GM23338 (cell line): ENCODE measurements around the gene PRCC.

Source experiments
- EZH2 ChIP-seq: fragments of 200-600 bp; sonication (generic); IDR thresholded peaks from one replicate; pipeline ENCODE4 v1.8.0; 2017; ENCODE audit warnings: antibody characterized with exemption, mild to moderate bottlenecking, low read depth; ENCODE audit not compliant: unreplicated experiment
- EZH2phosphoT487 ChIP-seq: fragments of 200-600 bp; sonication (generic); IDR thresholded peaks from one replicate; pipeline ENCODE4 v1.8.1; 2018; ENCODE audit warnings: antibody characterized with exemption; ENCODE audit not compliant: unreplicated experiment
- POLR2AphosphoS5 ChIP-seq: IDR thresholded peaks from 2 replicates; pipeline ENCODE4 v1.6.1; 2016; ENCODE audit warnings: antibody characterized with exemption, low read depth
- TF ChIP-seq, protein P1 (sequence below), 2 experiments: fragments of 200-600 bp in 1 of 2; sonication (generic) in 1 of 2; conservative IDR thresholded peaks; 2 replicates each; pipeline versions ENCODE4 v1.5.1 to v1.6.1; 2016 to 2017; ENCODE audit warnings: antibody characterized with exemption in 2 of 2, low read depth in 2 of 2, mild to moderate bottlenecking in 2 of 2, moderate library complexity in 1 of 2
- TF ChIP-seq, protein P2 (sequence below): IDR thresholded peaks from one replicate; pipeline ENCODE4 v1.6.1; 2018; ENCODE audit warnings: antibody characterized with exemption; ENCODE audit not compliant: unreplicated experiment

DNA sequence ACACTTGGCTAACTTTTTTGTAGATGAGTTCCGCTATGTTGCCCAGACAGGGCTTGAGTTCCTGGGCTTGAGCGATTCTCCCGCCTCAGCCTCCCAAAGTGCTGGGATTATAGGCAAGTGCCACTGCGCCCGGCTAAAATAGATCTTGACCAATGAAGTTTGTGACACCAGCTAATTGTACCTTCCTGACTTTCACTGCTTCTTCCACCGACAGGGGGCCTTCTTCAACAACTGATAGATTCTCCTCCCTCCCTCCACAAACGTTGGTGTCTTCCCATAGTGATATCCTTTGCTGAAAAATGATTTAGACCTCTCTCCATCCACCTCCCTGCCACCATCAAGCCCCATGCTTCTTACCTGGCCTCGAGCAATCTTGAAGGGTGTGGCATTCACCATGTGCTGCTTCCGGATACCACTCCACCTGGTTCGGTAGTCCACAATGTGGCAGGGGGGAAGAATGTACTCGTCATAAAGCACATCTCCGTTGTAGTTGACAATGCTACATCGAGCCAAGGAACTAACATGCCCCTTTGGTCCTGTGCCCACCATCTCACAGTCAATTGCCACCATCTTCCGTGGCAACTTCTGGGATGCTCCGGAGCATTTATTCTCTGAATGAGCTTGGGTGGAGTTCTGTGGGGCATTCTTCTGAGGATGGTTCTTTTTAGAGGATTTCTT lies 40.6 kb upstream of the PRCC start:
- no peak for TF ChIP-seq POLR2AphosphoS5
- TF ChIP-seq EZH2: no peak
- TF ChIP-seq EZH2phosphoT487: no peak
- TF ChIP-seq, protein P1, sequence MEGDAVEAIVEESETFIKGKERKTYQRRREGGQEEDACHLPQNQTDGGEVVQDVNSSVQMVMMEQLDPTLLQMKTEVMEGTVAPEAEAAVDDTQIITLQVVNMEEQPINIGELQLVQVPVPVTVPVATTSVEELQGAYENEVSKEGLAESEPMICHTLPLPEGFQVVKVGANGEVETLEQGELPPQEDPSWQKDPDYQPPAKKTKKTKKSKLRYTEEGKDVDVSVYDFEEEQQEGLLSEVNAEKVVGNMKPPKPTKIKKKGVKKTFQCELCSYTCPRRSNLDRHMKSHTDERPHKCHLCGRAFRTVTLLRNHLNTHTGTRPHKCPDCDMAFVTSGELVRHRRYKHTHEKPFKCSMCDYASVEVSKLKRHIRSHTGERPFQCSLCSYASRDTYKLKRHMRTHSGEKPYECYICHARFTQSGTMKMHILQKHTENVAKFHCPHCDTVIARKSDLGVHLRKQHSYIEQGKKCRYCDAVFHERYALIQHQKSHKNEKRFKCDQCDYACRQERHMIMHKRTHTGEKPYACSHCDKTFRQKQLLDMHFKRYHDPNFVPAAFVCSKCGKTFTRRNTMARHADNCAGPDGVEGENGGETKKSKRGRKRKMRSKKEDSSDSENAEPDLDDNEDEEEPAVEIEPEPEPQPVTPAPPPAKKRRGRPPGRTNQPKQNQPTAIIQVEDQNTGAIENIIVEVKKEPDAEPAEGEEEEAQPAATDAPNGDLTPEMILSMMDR (conservative IDR thresholded peaks at IDR 0.05; ENCODE audit: low read depth in 2 of 2): peak; percentile 70 to 81
- TF ChIP-seq, protein P2, sequence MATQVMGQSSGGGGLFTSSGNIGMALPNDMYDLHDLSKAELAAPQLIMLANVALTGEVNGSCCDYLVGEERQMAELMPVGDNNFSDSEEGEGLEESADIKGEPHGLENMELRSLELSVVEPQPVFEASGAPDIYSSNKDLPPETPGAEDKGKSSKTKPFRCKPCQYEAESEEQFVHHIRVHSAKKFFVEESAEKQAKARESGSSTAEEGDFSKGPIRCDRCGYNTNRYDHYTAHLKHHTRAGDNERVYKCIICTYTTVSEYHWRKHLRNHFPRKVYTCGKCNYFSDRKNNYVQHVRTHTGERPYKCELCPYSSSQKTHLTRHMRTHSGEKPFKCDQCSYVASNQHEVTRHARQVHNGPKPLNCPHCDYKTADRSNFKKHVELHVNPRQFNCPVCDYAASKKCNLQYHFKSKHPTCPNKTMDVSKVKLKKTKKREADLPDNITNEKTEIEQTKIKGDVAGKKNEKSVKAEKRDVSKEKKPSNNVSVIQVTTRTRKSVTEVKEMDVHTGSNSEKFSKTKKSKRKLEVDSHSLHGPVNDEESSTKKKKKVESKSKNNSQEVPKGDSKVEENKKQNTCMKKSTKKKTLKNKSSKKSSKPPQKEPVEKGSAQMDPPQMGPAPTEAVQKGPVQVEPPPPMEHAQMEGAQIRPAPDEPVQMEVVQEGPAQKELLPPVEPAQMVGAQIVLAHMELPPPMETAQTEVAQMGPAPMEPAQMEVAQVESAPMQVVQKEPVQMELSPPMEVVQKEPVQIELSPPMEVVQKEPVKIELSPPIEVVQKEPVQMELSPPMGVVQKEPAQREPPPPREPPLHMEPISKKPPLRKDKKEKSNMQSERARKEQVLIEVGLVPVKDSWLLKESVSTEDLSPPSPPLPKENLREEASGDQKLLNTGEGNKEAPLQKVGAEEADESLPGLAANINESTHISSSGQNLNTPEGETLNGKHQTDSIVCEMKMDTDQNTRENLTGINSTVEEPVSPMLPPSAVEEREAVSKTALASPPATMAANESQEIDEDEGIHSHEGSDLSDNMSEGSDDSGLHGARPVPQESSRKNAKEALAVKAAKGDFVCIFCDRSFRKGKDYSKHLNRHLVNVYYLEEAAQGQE: no peak
